ENCODE results near the gene MED14. TPM values are rescaled to one million over a fixed set of nuclear protein-coding genes. Genes with fewer than 3 reads are reported as not detected.

MED14 gene
- total and polyA plus RNA-seq, 10 of the 15 experiments (the other 5 are each of a cell fraction or from before 2014, with no cell fraction given) = 8.8 to 99.4 (median 29.4) TPM

DNA sequence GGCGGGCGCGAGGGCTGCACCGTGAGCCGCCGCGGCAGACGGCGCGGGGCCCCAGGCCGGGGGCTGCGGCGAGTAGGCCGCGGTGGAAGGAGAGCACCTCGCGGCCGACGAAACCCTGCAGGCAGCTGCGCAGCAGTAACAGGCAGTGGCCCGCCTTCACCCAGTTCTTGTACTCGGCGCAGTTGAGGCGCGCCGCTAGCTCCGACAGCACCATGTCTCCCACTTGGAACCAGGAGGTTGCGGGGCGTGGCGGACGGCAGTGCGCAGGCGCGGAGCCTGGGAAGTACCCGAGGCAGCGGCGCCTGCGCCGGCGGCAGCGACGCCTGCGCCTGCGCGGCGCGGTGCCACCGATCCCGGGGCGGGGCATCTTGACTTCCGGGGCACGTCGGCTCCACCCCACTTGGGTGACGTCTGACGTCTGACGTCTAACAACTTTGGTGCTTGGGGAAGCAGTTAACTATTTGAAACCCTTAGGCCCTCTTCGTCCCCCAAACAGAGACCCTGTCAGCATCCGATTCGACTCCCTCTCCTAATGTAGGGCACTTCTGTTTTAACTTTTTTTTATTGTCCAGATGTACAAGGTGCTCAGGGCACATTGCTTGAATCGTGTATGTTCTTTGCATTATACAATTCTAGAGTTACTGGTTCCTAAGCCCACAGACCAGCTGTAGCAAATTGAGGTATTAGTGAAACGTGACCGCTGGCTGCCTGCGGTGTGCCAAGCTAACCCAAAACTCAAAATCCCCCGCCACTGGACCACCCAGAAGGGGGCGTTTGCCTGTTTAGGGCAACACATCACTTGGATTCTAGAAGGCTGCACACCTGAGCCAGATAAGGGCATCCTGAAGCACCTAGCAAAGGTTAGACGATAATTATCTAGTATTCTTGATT, 87.8 kb downstream of the MED14 start, which contains the start of gene CXorf38 (continued):
- TF ChIP-seq, protein P1, sequence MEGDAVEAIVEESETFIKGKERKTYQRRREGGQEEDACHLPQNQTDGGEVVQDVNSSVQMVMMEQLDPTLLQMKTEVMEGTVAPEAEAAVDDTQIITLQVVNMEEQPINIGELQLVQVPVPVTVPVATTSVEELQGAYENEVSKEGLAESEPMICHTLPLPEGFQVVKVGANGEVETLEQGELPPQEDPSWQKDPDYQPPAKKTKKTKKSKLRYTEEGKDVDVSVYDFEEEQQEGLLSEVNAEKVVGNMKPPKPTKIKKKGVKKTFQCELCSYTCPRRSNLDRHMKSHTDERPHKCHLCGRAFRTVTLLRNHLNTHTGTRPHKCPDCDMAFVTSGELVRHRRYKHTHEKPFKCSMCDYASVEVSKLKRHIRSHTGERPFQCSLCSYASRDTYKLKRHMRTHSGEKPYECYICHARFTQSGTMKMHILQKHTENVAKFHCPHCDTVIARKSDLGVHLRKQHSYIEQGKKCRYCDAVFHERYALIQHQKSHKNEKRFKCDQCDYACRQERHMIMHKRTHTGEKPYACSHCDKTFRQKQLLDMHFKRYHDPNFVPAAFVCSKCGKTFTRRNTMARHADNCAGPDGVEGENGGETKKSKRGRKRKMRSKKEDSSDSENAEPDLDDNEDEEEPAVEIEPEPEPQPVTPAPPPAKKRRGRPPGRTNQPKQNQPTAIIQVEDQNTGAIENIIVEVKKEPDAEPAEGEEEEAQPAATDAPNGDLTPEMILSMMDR (IDR thresholded peaks at IDR 0.05 in 2 of 3, conservative IDR thresholded peaks at IDR 0.05 in 1 of 3; ENCODE audit: control insufficient read depth in 2 of 3, extremely low read depth in 1 of 3, insufficient read depth in 1 of 3, low read depth in 3 of 3, low read length in 3 of 3) = no peak
- TF ChIP-seq ZNF622 (IDR thresholded peaks at IDR 0.05) (no peak), CHD1 (IDR thresholded peaks at IDR 0.05; ENCODE audit: low read depth, low read length) (no peak), CBX3 (IDR thresholded peaks at IDR 0.05; ENCODE audit: borderline replicate concordance, low read depth) (no peak), CREM (IDR thresholded peaks at IDR 0.05; ENCODE audit: low read depth) (peak; percentile 65), TBL1XR1 (IDR thresholded peaks at IDR 0.05; ENCODE audit: low read depth, low read length) (0 out of 2 replicates have a peak, but pooled peaks have one; percentile 14), ZNF217 (IDR thresholded peaks at IDR 0.05) (no peak), ZBTB11 (CRISPR knock-in tag; IDR thresholded peaks at IDR 0.05) (no peak), MTA3 (IDR thresholded peaks at IDR 0.05; ENCODE audit: borderline replicate concordance, low read length) (no peak), CBFB (IDR thresholded peaks at IDR 0.05; ENCODE audit: low read depth) (no peak), SIX5 (IDR thresholded peaks at IDR 0.05; ENCODE audit: low read depth, low read length, severe bottlenecking) (no peak), CEBPB (IDR thresholded peaks at IDR 0.05; ENCODE audit: borderline replicate concordance in 1 of 2, low read depth in 2 of 2, low read length in 2 of 2) (no peak), EZH2 (IDR thresholded peaks at IDR 0.05; ENCODE audit: borderline replicate concordance, control insufficient read depth, low read depth, low read length) (no peak), LARP7 (IDR thresholded peaks at IDR 0.05) (peak; percentile 78), EGR1 (IDR thresholded peaks at IDR 0.05; ENCODE audit: borderline replicate concordance in 1 of 2, low read depth in 2 of 2, low read length in 2 of 2) (no peak)
- TF ChIP-seq, protein P2, sequence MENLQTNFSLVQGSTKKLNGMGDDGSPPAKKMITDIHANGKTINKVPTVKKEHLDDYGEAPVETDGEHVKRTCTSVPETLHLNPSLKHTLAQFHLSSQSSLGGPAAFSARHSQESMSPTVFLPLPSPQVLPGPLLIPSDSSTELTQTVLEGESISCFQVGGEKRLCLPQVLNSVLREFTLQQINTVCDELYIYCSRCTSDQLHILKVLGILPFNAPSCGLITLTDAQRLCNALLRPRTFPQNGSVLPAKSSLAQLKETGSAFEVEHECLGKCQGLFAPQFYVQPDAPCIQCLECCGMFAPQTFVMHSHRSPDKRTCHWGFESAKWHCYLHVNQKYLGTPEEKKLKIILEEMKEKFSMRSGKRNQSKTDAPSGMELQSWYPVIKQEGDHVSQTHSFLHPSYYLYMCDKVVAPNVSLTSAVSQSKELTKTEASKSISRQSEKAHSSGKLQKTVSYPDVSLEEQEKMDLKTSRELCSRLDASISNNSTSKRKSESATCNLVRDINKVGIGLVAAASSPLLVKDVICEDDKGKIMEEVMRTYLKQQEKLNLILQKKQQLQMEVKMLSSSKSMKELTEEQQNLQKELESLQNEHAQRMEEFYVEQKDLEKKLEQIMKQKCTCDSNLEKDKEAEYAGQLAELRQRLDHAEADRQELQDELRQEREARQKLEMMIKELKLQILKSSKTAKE (IDR thresholded peaks at IDR 0.05; ENCODE audit: low read depth, poor library complexity, severe bottlenecking) = no peak

Measured in GM12878 (cell line).